Activated naive CD8-positive, alpha-beta T cell treated with anti-CD3 and anti-CD28 coated beads, Interleukin-2, amount 50 U/mL, for 24 hours (primary cell): ENCODE results near the gene ENTPD5.
A peak's percentile ranks its signal among the peaks of the same experiment; 100 is the strongest.

Experiments used
- ATAC-seq: fragments of 150-1000 bp; cut with Tn5 transposase; one replicate; pipeline ENCODE4 v1.10.0; 2021
- DNase-seq: peaks from one replicate; pipeline ENCODE4 v3.0.0; 2021
- H3K27ac Mint-ChIP-seq: one replicate; pipeline ENCODE4 v1.8.0; 2021; ENCODE audit warnings: mild to moderate bottlenecking, mixed read lengths
- H3K27me3 Mint-ChIP-seq: one replicate; pipeline ENCODE4 v1.8.0; 2021; ENCODE audit warnings: mixed read lengths
- H3K36me3 Mint-ChIP-seq: one replicate; pipeline ENCODE4 v1.8.0; 2021; ENCODE audit warnings: low read depth, mixed read lengths
- H3K4me1 Mint-ChIP-seq: one replicate; pipeline ENCODE4 v1.8.0; 2021; ENCODE audit warnings: mixed read lengths
- H3K4me3 Mint-ChIP-seq: one replicate; pipeline ENCODE4 v1.8.0; 2021; ENCODE audit warnings: mild to moderate bottlenecking, moderate library complexity, mixed read lengths
- H3K9me3 Mint-ChIP-seq: one replicate; pipeline ENCODE4 v1.8.0; 2021; ENCODE audit warnings: mixed read lengths

ENTPD5 gene

GRCh38 chr14:74018586-74019407, at the start of gene ENTPD5, which contains the start of gene BBOF1:
ENTPD5 (minus strand) TSS chr14:74019288; CDS start chr14:73988102, 31,186 bp downstream.
BBOF1 (plus strand) TSS chr14:74019349; CDS start chr14:74019479, 130 bp downstream.
- ATAC-seq (peak; percentile 96), DNase-seq (peak; percentile 84)
- H3K4me1 Mint-ChIP-seq, result peaks cover 18% of the 10 kb centered on the region
- peak within 1 kb of the TSS; percentile 92 for H3K4me3 Mint-ChIP-seq
- H3K36me3 Mint-ChIP-seq, result peaks cover 4% of the 10 kb centered on the region
- no peaks in the 10 kb centered on the region for H3K9me3 Mint-ChIP-seq
- H3K27me3 Mint-ChIP-seq, result no peaks in the 10 kb centered on the region
- H3K27ac Mint-ChIP-seq, result peak within 1 kb of the TSS; percentile 94

- H3K9me3 Mint-ChIP-seq, result no peaks in the 10 kb centered on the region
- no peak overlapping the region for H3K27ac Mint-ChIP-seq
- DNase-seq (no peak), ATAC-seq (no peak)
- H3K27me3 Mint-ChIP-seq, result no peaks in the 10 kb centered on the region
- peaks cover 3% of the 10 kb centered on the region for H3K4me1 Mint-ChIP-seq
- no peak overlapping the region for H3K4me3 Mint-ChIP-seq
- H3K36me3 Mint-ChIP-seq, result peaks cover 4% of the 10 kb centered on the region
Observed at GRCh38 chr14:74065746-74066575, 46.9 kb upstream of the ENTPD5 start.

GRCh38 chr14:74064883-74065282, 45.8 kb upstream of the ENTPD5 start:
- no peaks in the 10 kb centered on the region for H3K9me3 Mint-ChIP-seq
- no peak for ATAC-seq
- H3K36me3 Mint-ChIP-seq, result peaks cover 5% of the 10 kb centered on the region
- no peaks in the 10 kb centered on the region for H3K27me3 Mint-ChIP-seq
- H3K27ac Mint-ChIP-seq, result no peak overlapping the region
- DNase-seq, result no peak
- peaks cover 3% of the 10 kb centered on the region for H3K4me1 Mint-ChIP-seq
- no peak overlapping the region for H3K4me3 Mint-ChIP-seq

- no peaks in the 10 kb centered on the region for H3K27me3 Mint-ChIP-seq
- peaks cover 5% of the 10 kb centered on the region for H3K36me3 Mint-ChIP-seq
- no peaks in the 10 kb centered on the region for H3K9me3 Mint-ChIP-seq
- H3K4me1 Mint-ChIP-seq, result peaks cover 3% of the 10 kb centered on the region
- no peak overlapping the region for H3K27ac Mint-ChIP-seq
- ATAC-seq, result no peak
- H3K4me3 Mint-ChIP-seq, result no peak overlapping the region
- DNase-seq, result no peak
Observed at GRCh38 chr14:74064426-74064825, 45.3 kb upstream of the ENTPD5 start.

GRCh38 chr14:74062809-74063150, 43.7 kb upstream of the ENTPD5 start:
- Mint-ChIP-seq H3K4me1 (peaks cover 3% of the 10 kb centered on the region), H3K27ac (no peak overlapping the region)

GRCh38 chr14:74049876-74050495, 30.9 kb upstream of the ENTPD5 start:
- Mint-ChIP-seq H3K4me1 (no peaks in the 10 kb centered on the region), H3K27ac (no peak overlapping the region), H3K36me3 (no peaks in the 10 kb centered on the region), H3K4me3 (no peak overlapping the region), H3K27me3 (no peaks in the 10 kb centered on the region), H3K9me3 (no peaks in the 10 kb centered on the region)
- ATAC-seq, result no peak
- no peak for DNase-seq

More at GRCh38 chr14:74062809-74063150, 43.7 kb upstream of the ENTPD5 start:
- H3K27me3 Mint-ChIP-seq, result no peaks in the 10 kb centered on the region
- no peak for DNase-seq
- ATAC-seq, result no peak
- no peaks in the 10 kb centered on the region for H3K9me3 Mint-ChIP-seq
- H3K36me3 Mint-ChIP-seq, result peaks cover 5% of the 10 kb centered on the region
- no peak overlapping the region for H3K4me3 Mint-ChIP-seq

GRCh38 chr14:74048281-74048680, 29.2 kb upstream of the ENTPD5 start:
- Mint-ChIP-seq H3K27me3 (no peaks in the 10 kb centered on the region), H3K36me3 (no peaks in the 10 kb centered on the region), H3K27ac (no peak overlapping the region), H3K4me1 (no peaks in the 10 kb centered on the region), H3K4me3 (no peak overlapping the region), H3K9me3 (no peaks in the 10 kb centered on the region)
- DNase-seq, result no peak
- no peak for ATAC-seq

GRCh38 chr14:74045522-74045921, 26.4 kb upstream of the ENTPD5 start:
- DNase-seq (no peak), ATAC-seq (no peak)
- Mint-ChIP-seq H3K27ac (no peak overlapping the region), H3K4me3 (no peak overlapping the region), H3K27me3 (no peaks in the 10 kb centered on the region), H3K9me3 (no peaks in the 10 kb centered on the region), H3K4me1 (no peaks in the 10 kb centered on the region), H3K36me3 (no peaks in the 10 kb centered on the region)

- no peaks in the 10 kb centered on the region for H3K4me1 Mint-ChIP-seq
- H3K4me3 Mint-ChIP-seq, result no peak overlapping the region
- H3K27me3 Mint-ChIP-seq, result no peaks in the 10 kb centered on the region
- no peak overlapping the region for H3K27ac Mint-ChIP-seq
- no peaks in the 10 kb centered on the region for H3K36me3 Mint-ChIP-seq
- DNase-seq (no peak), ATAC-seq (no peak)
- no peaks in the 10 kb centered on the region for H3K9me3 Mint-ChIP-seq
Observed at GRCh38 chr14:74042296-74042695, 23.2 kb upstream of the ENTPD5 start.

GRCh38 chr14:74038020-74038859, 19.2 kb upstream of the ENTPD5 start:
- ATAC-seq (no peak), DNase-seq (no peak)
- Mint-ChIP-seq H3K36me3 (no peaks in the 10 kb centered on the region), H3K27ac (no peak overlapping the region), H3K9me3 (no peaks in the 10 kb centered on the region), H3K27me3 (no peaks in the 10 kb centered on the region), H3K4me3 (no peak overlapping the region), H3K4me1 (no peaks in the 10 kb centered on the region)

- DNase-seq, result no peak
- no peak for ATAC-seq
- H3K4me3 Mint-ChIP-seq, result no peak overlapping the region
Observed at GRCh38 chr14:74035556-74035955, 16.5 kb upstream of the ENTPD5 start.

GRCh38 chr14:74034572-74034971, 15.5 kb upstream of the ENTPD5 start:
- H3K9me3 Mint-ChIP-seq, result no peaks in the 10 kb centered on the region
- no peaks in the 10 kb centered on the region for H3K36me3 Mint-ChIP-seq
- DNase-seq (no peak), ATAC-seq (no peak)
- H3K4me1 Mint-ChIP-seq, result no peaks in the 10 kb centered on the region
- H3K27me3 Mint-ChIP-seq, result no peaks in the 10 kb centered on the region
- no peak overlapping the region for H3K4me3 Mint-ChIP-seq
- no peak overlapping the region for H3K27ac Mint-ChIP-seq

More at GRCh38 chr14:74035556-74035955, 16.5 kb upstream of the ENTPD5 start:
- Mint-ChIP-seq H3K27ac (no peak overlapping the region), H3K4me1 (no peaks in the 10 kb centered on the region), H3K27me3 (no peaks in the 10 kb centered on the region), H3K36me3 (no peaks in the 10 kb centered on the region), H3K9me3 (no peaks in the 10 kb centered on the region)

- no peaks in the 10 kb centered on the region for H3K27me3 Mint-ChIP-seq
- no peak overlapping the region for H3K4me3 Mint-ChIP-seq
- ATAC-seq, result no peak
- H3K9me3 Mint-ChIP-seq, result no peaks in the 10 kb centered on the region
- H3K36me3 Mint-ChIP-seq, result no peaks in the 10 kb centered on the region
- H3K4me1 Mint-ChIP-seq, result no peaks in the 10 kb centered on the region
- no peak for DNase-seq
- H3K27ac Mint-ChIP-seq, result no peak overlapping the region
Observed at GRCh38 chr14:74029136-74029535, 10.0 kb upstream of the ENTPD5 start.

GRCh38 chr14:74022346-74022745, 3.3 kb upstream of the ENTPD5 start:
- Mint-ChIP-seq H3K27ac (no peak overlapping the region), H3K27me3 (no peaks in the 10 kb centered on the region), H3K4me1 (peaks cover 15% of the 10 kb centered on the region), H3K36me3 (no peaks in the 10 kb centered on the region), H3K4me3 (no peak overlapping the region), H3K9me3 (no peaks in the 10 kb centered on the region)
- DNase-seq (no peak), ATAC-seq (no peak)
